HCT116 (cell line): Measurements from ENCODE around the gene FHIT. TPM values are rescaled to one million over a fixed set of nuclear protein-coding genes. Genes with fewer than 3 reads are reported as not detected.

Experiments used
- ATAC-seq: fragments of 200-7000 bp; cut with Tn5 transposase; 2 replicates; pipeline ENCODE4 v1.9.1; 2020; ENCODE audit warnings: mild to moderate bottlenecking, moderate library complexity
- BruUV-seq: library from RNA; stranded (reverse); fragments of 400-500 nt; replicated peaks from 2 replicates; lab custom pipeline; 2021; lab: Mats Ljungman, UMichigan
- CTCF ChIA-PET: fragments of 300-600 bp; sonication (Branson Sonifier 250); formaldehyde crosslinking; loops from one replicate; lab custom pipeline; 2021; ENCODE audit warnings: antibody characterized with exemption; lab: Charles Lee
- POLR2A ChIA-PET: fragments of 300-600, 350-600 bp; sonication (Branson Sonifier 250); formaldehyde crosslinking; loops from one replicate; lab custom pipeline; 2021; ENCODE audit warnings: antibody characterized with exemption; lab: Charles Lee
- RAD21 ChIA-PET, 2 experiments: fragments of 300-600 bp; sonication (Branson Sonifier 250); formaldehyde crosslinking; loops; one replicate each; lab custom pipeline; 2023; ENCODE audit warnings: low total read pairs in 2 of 2; ENCODE audit not compliant: uncharacterized antibody in 2 of 2, unreplicated experiment in 2 of 2, low non-redundant PET in 1 of 2; lab: Charles Lee
- DNase-seq: peaks from one replicate; pipeline ENCODE4 v3.0.0-alpha.2; 2010; ENCODE audit warnings: low read depth, low spot score
- H2AFZ ChIP-seq: fragments of 200-600 bp; shearing (Covaris generic), sonication (generic); 2 replicates; pipeline ENCODE4 v1.6.1; 2017; ENCODE audit warnings: low read depth, mixed run types, mixed read lengths, antibody characterized with exemption, low read length; ENCODE audit not compliant: poor library complexity, severe bottlenecking
- H3K27ac ChIP-seq: 2 replicates; pipeline ENCODE4 v1.5.1; 2012; ENCODE audit warnings: low read depth, low read length
- H3K27me3 ChIP-seq: fragments of 200-600 bp; sonication (generic); 2 replicates; pipeline ENCODE4 v1.6.1; 2016; ENCODE audit warnings: mixed run types, low read length, mixed read lengths; ENCODE audit not compliant: insufficient read depth
- H3K36me3 ChIP-seq, 2 experiments: fragments of 200-500 bp in 1 of 2; fragments of 200-600 bp in 1 of 2; sonication (Bioruptor generic) in 1 of 2; sonication (generic) in 1 of 2; 2 replicates each; pipeline versions ENCODE4 v1.5.1 to v1.6.1; 2014 to 2016; ENCODE audit warnings: low read length in 2 of 2, inconsistent platforms in 1 of 2, mixed read lengths in 1 of 2, mixed run types in 1 of 2; ENCODE audit not compliant: insufficient read depth in 2 of 2, control insufficient read depth in 1 of 2
- H3K4me1 ChIP-seq, 2 experiments: fragments of 200-600 bp in 1 of 2; sonication (generic) in 1 of 2; 2 replicates each; pipeline versions ENCODE4 v1.5.1 to v1.6.1; 2012 to 2017; ENCODE audit warnings: low read length in 2 of 2, inconsistent platforms in 1 of 2, mild to moderate bottlenecking in 1 of 2, mixed read lengths in 1 of 2, mixed run types in 1 of 2, moderate library complexity in 1 of 2; ENCODE audit not compliant: insufficient read depth in 2 of 2, control insufficient read depth in 1 of 2
- H3K4me2 ChIP-seq: fragments of 200-600 bp; sonication (generic); 2 replicates; pipeline ENCODE4 v1.6.1; 2017; ENCODE audit warnings: mixed run types, low read length, mixed read lengths
- H3K4me3 ChIP-seq, 2 experiments: fragments of 200-600 bp in 1 of 2; sonication (generic) in 1 of 2; replicated peaks in 1 of 2; 2 replicates each; pipeline ENCODE4 v1.5.1; 2011 to 2016; ENCODE audit warnings: low read length in 2 of 2, control low read depth in 1 of 2, low read depth in 1 of 2, mild to moderate bottlenecking in 1 of 2, mixed read lengths in 1 of 2, mixed run types in 1 of 2
- H3K79me2 ChIP-seq: fragments of 200-600 bp; sonication (generic); 2 replicates; pipeline ENCODE4 v1.6.1; 2017; ENCODE audit warnings: mild to moderate bottlenecking, mixed run types, low read length, moderate library complexity, mixed read lengths; ENCODE audit not compliant: insufficient read depth
- H3K9ac ChIP-seq: fragments of 200-600 bp; sonication (generic); 2 replicates; pipeline ENCODE4 v1.6.1; 2016; ENCODE audit warnings: low read length, mixed read lengths
- H3K9me2 ChIP-seq: fragments of 200-600 bp; sonication (generic), shearing (Covaris generic); 2 replicates; pipeline ENCODE4 v1.6.1; 2017; ENCODE audit warnings: mixed run types, mild to moderate bottlenecking, moderate library complexity; ENCODE audit not compliant: insufficient read depth
- H3K9me3 ChIP-seq, 2 experiments: fragments of 200-500 bp in 1 of 2; fragments of 200-600 bp in 1 of 2; sonication (Bioruptor generic) in 1 of 2; sonication (generic) in 1 of 2; 2 replicates each; pipeline ENCODE4 v1.6.1; 2014 to 2017; ENCODE audit warnings: low read length in 2 of 2, mixed read lengths in 2 of 2, inconsistent platforms in 1 of 2, low read depth in 1 of 2, mild to moderate bottlenecking in 1 of 2, mixed run types in 1 of 2, moderate library complexity in 1 of 2; ENCODE audit not compliant: control insufficient read depth in 1 of 2, insufficient read depth in 1 of 2
- H4K20me1 ChIP-seq: fragments of 200-600 bp; sonication (generic), shearing (Covaris generic); 2 replicates; pipeline ENCODE4 v1.6.1; 2017; ENCODE audit warnings: mixed run types, mild to moderate bottlenecking, moderate library complexity; ENCODE audit not compliant: insufficient read depth
- ATF3 ChIP-seq: IDR thresholded peaks from 2 replicates; pipeline ENCODE4 v1.6.1; 2012
- CBX3 ChIP-seq: IDR thresholded peaks from 2 replicates; pipeline ENCODE4 v1.6.1; 2012; ENCODE audit warnings: low read depth
- CEBPB ChIP-seq: IDR thresholded peaks from 2 replicates; pipeline ENCODE4 v1.6.1; 2012; ENCODE audit warnings: low read depth
- CTCF ChIP-seq, 3 experiments: fragments of 200-600 bp in 1 of 3; sonication (generic) in 1 of 3; IDR thresholded peaks in 2 of 3; conservative IDR thresholded peaks in 1 of 3; 2 replicates each; pipeline ENCODE4 v1.5.1; 2012 to 2017; ENCODE audit warnings: low read depth in 2 of 3, low read length in 2 of 3, antibody characterized with exemption in 1 of 3, borderline replicate concordance in 1 of 3, control low read depth in 1 of 3, mild to moderate bottlenecking in 1 of 3, mixed read lengths in 1 of 3, mixed run types in 1 of 3, moderate library complexity in 1 of 3; ENCODE audit not compliant: insufficient read depth in 1 of 3
- EGR1 ChIP-seq: IDR thresholded peaks from 2 replicates; pipeline ENCODE4 v1.6.1; 2012; ENCODE audit warnings: low read depth
- ELF1 ChIP-seq: IDR thresholded peaks from 2 replicates; pipeline ENCODE4 v1.6.1; 2012; ENCODE audit warnings: low read depth, borderline replicate concordance
- EZH2 ChIP-seq: fragments of 200-600 bp; sonication (generic); IDR thresholded peaks from 2 replicates; pipeline ENCODE4 v1.6.1; 2017; ENCODE audit warnings: antibody characterized with exemption, mixed run types
- EZH2phosphoT487 ChIP-seq: fragments of 200-600 bp; IDR thresholded peaks from 2 replicates; pipeline ENCODE4 v1.6.1; 2018; ENCODE audit warnings: antibody characterized with exemption, borderline replicate concordance
- FOSL1 ChIP-seq: IDR thresholded peaks from 2 replicates; pipeline ENCODE4 v1.6.1; 2012; ENCODE audit warnings: low read depth
- JUND ChIP-seq: IDR thresholded peaks from 2 replicates; pipeline ENCODE4 v1.6.1; 2012
- POLR2A ChIP-seq: IDR thresholded peaks from 2 replicates; pipeline ENCODE4 v1.7.0; 2011; ENCODE audit warnings: borderline replicate concordance; ENCODE audit not compliant: insufficient read depth, insufficient read length; ENCODE audit errors: extremely low read depth
- POLR2AphosphoS5 ChIP-seq: IDR thresholded peaks from 2 replicates; pipeline ENCODE4 v1.6.1; 2011; ENCODE audit warnings: mild to moderate bottlenecking, low read depth, low read length, moderate library complexity
- SIN3A ChIP-seq: IDR thresholded peaks from 2 replicates; pipeline ENCODE4 v1.6.1; 2012; ENCODE audit warnings: low read depth
- YY1 ChIP-seq: IDR thresholded peaks from 2 replicates; pipeline ENCODE4 v1.6.1; 2011; ENCODE audit warnings: low read length, low read depth, moderate library complexity, mild to moderate bottlenecking; ENCODE audit not compliant: insufficient replicate concordance; ENCODE audit errors: extremely low read depth
- ZBTB33 ChIP-seq: IDR thresholded peaks from 2 replicates; pipeline ENCODE4 v1.6.1; 2011; ENCODE audit warnings: mild to moderate bottlenecking, low read length, moderate library complexity; ENCODE audit not compliant: insufficient replicate concordance; ENCODE audit errors: extremely low read depth
- ZFX ChIP-seq: fragments of 450-650 bp; IDR thresholded peaks from 2 replicates; pipeline ENCODE4 v1.6.1; 2017
- intact Hi-C: fragments of 100-400 bp; cut with micrococcal nuclease; formaldehyde crosslinking; loops from 2 replicates; pipeline ENCODE4 v1.10.0; 2022
- total RNA-seq: library from RNA; stranded (reverse); gene quantifications from one replicate; pipeline ENCODE4 v1.2.1, GENCODE V29; 2021; ENCODE audit not compliant: unreplicated experiment

FHIT gene
- total RNA-seq, 1 experiment from 2014 or later: 20.1 TPM

GRCh38 chr3:59809016-59809415 lies 1442.2 kb downstream of the FHIT start:
- H3K27ac ChIP-seq: no peak overlapping the region
- ChIA-PET POLR2A (no interaction called here), RAD21 (interaction anchor here in 1 of 2 experiments (1.1 kb wide), 1 partner anchor 49 kb away, joined by 6 read pairs; no protein-coding TSS in a partner anchor)

GRCh38 chr3:59808446-59808845 lies 1442.8 kb downstream of the FHIT start:
- H3K27ac ChIP-seq: no peak overlapping the region
- H3K27me3 ChIP-seq: no peaks in the 10 kb centered on the region
- ATAC-seq (no peak), DNase-seq (no peak)
- intact Hi-C loops: no loop called here
- ChIA-PET CTCF (no interaction called here), RAD21 (no interaction called here), POLR2A (no interaction called here)
- no peaks in the 10 kb centered on the region for H3K9me3 ChIP-seq
- H3K9ac ChIP-seq: no peak overlapping the region
- no peaks in the 10 kb centered on the region for H4K20me1 ChIP-seq
- no peak overlapping the region for H3K4me3 ChIP-seq
- no peaks in the 10 kb centered on the region for H3K36me3 ChIP-seq
- H2AFZ ChIP-seq: no peak overlapping the region
- H3K4me1 ChIP-seq: peaks cover 0 to 12% of the 10 kb centered on the region in 2 experiments; a peak in 1 of 4 replicates
- H3K9me2 ChIP-seq: no peaks in the 10 kb centered on the region
- no TSS peak for BruUV-seq
- H3K79me2 ChIP-seq: no peaks in the 10 kb centered on the region
- H3K4me2 ChIP-seq: no peak overlapping the region
- TF ChIP-seq POLR2A (no peak), SIN3A (no peak), ATF3 (no peak), FOSL1 (no peak), CBX3 (no peak), CEBPB (no peak), EZH2phosphoT487 (no peak), YY1 (no peak), ZFX (no peak), JUND (no peak), ZBTB33 (no peak), ELF1 (no peak), CTCF (IDR thresholded peaks at IDR 0.05 in 2 of 3, conservative IDR thresholded peaks at IDR 0.05 in 1 of 3; ENCODE audit: borderline replicate concordance in 1 of 3, insufficient read depth in 1 of 3, low read depth in 2 of 3, low read length in 2 of 3) (no peak)

More at GRCh38 chr3:59809016-59809415, 1442.2 kb downstream of the FHIT start:
- H3K9ac ChIP-seq: no peak overlapping the region
- CTCF ChIA-PET: interaction anchor here (1.3 kb wide), 1 partner anchor 1168 kb away, joined by 3 read pairs; no protein-coding TSS in a partner anchor
- no peaks in the 10 kb centered on the region for H3K36me3 ChIP-seq
- ATAC-seq: no peak
- H4K20me1 ChIP-seq: no peaks in the 10 kb centered on the region
- H3K4me3 ChIP-seq: no peak overlapping the region
- H3K9me3 ChIP-seq: no peaks in the 10 kb centered on the region
- no peak overlapping the region for H2AFZ ChIP-seq
- no peaks in the 10 kb centered on the region for H3K79me2 ChIP-seq
- BruUV-seq: no TSS peak
- H3K4me2 ChIP-seq: no peak overlapping the region
- H3K4me1 ChIP-seq: peaks cover 0 to 12% of the 10 kb centered on the region in 2 experiments; a peak in 1 of 4 replicates
- TF ChIP-seq POLR2A (no peak), ELF1 (no peak), EZH2phosphoT487 (no peak), EZH2 (no peak), CEBPB (no peak), SIN3A (no peak), POLR2AphosphoS5 (no peak), EGR1 (no peak), ATF3 (no peak)
- H3K9me2 ChIP-seq: no peaks in the 10 kb centered on the region
- intact Hi-C loops: loop anchor here (1.0 kb wide), 1 partner anchor 234 kb away; no protein-coding TSS in a partner anchor
- no peak for DNase-seq
- H3K27me3 ChIP-seq: no peaks in the 10 kb centered on the region
